Panc1 (cell line): Measurements from ENCODE around the gene MUC22. TPM values are rescaled to one million over a fixed set of nuclear protein-coding genes. Genes with fewer than 3 reads are reported as not detected.

ENCODE experiments used
- ATAC-seq: fragments of 200-7000 bp; cut with Tn5 transposase; 2 replicates; pipeline ENCODE4 v1.9.1; 2020; ENCODE audit warnings: mild to moderate bottlenecking, moderate library complexity
- BruUV-seq: library from RNA; stranded (reverse); fragments of 400-500 nt; replicated peaks from 2 replicates; lab custom pipeline; 2021; lab: Mats Ljungman, UMichigan
- CTCF ChIA-PET: fragments of 300-600 bp; sonication (Branson Sonifier 250); formaldehyde crosslinking; loops from one replicate; lab custom pipeline; 2022; ENCODE audit warnings: antibody characterized with exemption; lab: Charles Lee
- POLR2A ChIA-PET: fragments of 300-600 bp; sonication (Branson Sonifier 250); formaldehyde crosslinking; loops from one replicate; lab custom pipeline; 2022; ENCODE audit warnings: antibody characterized with exemption; lab: Charles Lee
- DNase-seq: peaks from one replicate; pipeline ENCODE4 v3.0.0-alpha.2; 2010; ENCODE audit warnings: low read depth, low spot score
- H3K27ac ChIP-seq: 2 replicates; pipeline ENCODE4 v1.5.1; 2011; ENCODE audit warnings: mild to moderate bottlenecking, low read length, inconsistent platforms
- H3K27me3 ChIP-seq: fragments of 200-500 bp; sonication (Bioruptor generic); 2 replicates; pipeline ENCODE4 v1.6.0; 2014; ENCODE audit warnings: low read length, inconsistent platforms; ENCODE audit not compliant: control insufficient read depth, insufficient read depth
- H3K36me3 ChIP-seq: fragments of 200-500 bp; sonication (Bioruptor generic); 2 replicates; pipeline ENCODE4 v1.5.1; 2014; ENCODE audit warnings: inconsistent platforms, mild to moderate bottlenecking, low read length, moderate library complexity; ENCODE audit not compliant: control insufficient read depth, insufficient read depth
- H3K4me1 ChIP-seq: 2 replicates; pipeline ENCODE4 v1.5.1; 2011; ENCODE audit warnings: inconsistent platforms, mild to moderate bottlenecking, low read length, moderate library complexity; ENCODE audit not compliant: control insufficient read depth, insufficient read depth
- H3K4me3 ChIP-seq, 2 experiments: 2 replicates each; pipeline ENCODE4 v1.5.1; 2011 to 2012; ENCODE audit warnings: low read depth in 2 of 2, low read length in 2 of 2, mild to moderate bottlenecking in 2 of 2, inconsistent platforms in 1 of 2, moderate library complexity in 1 of 2
- H3K9me3 ChIP-seq: fragments of 200-500 bp; sonication (Bioruptor generic); 2 replicates; pipeline ENCODE4 v1.5.1; 2014; ENCODE audit warnings: low read depth, mild to moderate bottlenecking, inconsistent platforms, low read length, moderate library complexity; ENCODE audit not compliant: control insufficient read depth, insufficient read depth
- CTCF ChIP-seq: fragments of 450-650 bp; IDR thresholded peaks from 2 replicates; pipeline ENCODE4 v1.5.1; 2017; ENCODE audit warnings: mild to moderate bottlenecking
- POLR2AphosphoS5 ChIP-seq: IDR thresholded peaks from 2 replicates; pipeline ENCODE4 v1.6.1; 2012; ENCODE audit warnings: mild to moderate bottlenecking, low read depth, low read length, moderate library complexity
- SIN3A ChIP-seq: IDR thresholded peaks from 2 replicates; pipeline ENCODE4 v1.6.1; 2012; ENCODE audit warnings: low read depth, mild to moderate bottlenecking, low read length, moderate library complexity, borderline replicate concordance; ENCODE audit not compliant: insufficient read depth
- TCF7L2 ChIP-seq: IDR thresholded peaks from 2 replicates; pipeline ENCODE4 v1.6.1; 2011; ENCODE audit warnings: mild to moderate bottlenecking, low read depth, low read length, inconsistent platforms
- in situ Hi-C: cut with HindIII; loops from 2 replicates; pipeline ENCODE4 v1.10.0; 2016; ENCODE audit warnings: low sequenced_read_pairs, low pct_unique_long_range_greater_than_20kb
- intact Hi-C: fragments of 100-400 bp; cut with micrococcal nuclease; formaldehyde crosslinking; loops from one replicate; pipeline ENCODE4 v1.10.0; 2022; ENCODE audit not compliant: unreplicated experiment
- total RNA-seq: library from RNA; stranded (reverse); gene quantifications from one replicate; pipeline ENCODE4 v1.2.1, GENCODE V29; 2021; ENCODE audit not compliant: unreplicated experiment
- TF ChIP-seq, protein P1 (sequence below), 2 experiments: IDR thresholded peaks; 2 replicates each; pipeline ENCODE4 v1.6.1; 2011 to 2012; ENCODE audit warnings: low read depth in 2 of 2, control low read depth in 1 of 2, low read length in 1 of 2, mild to moderate bottlenecking in 1 of 2, moderate library complexity in 1 of 2; ENCODE audit not compliant: insufficient read depth in 1 of 2

MUC22 gene
- total RNA-seq, 1 experiment from 2014 or later, result not detected

DNA sequence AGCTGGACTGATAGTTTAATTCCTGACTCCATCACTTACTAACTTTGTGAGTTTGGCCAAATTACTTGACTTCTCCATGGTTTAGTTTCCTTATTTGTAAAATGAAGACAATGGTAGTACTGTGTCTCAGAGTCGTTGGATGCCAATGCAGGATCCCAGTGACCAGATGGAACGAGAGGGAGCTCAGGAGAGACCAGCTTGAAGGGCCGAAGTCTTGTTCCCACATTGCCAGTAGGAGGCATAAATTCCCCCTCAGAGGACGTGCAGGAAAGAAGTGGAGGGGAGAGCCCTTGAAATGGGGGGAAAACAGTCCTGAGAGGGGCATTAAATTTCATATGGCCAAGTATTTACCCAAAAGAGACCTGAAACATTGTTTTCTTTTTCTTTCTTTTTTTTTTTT, 2.1 kb upstream of the MUC22 start:
- H3K27me3 ChIP-seq, result no peaks in the 10 kb centered on the region
- ChIA-PET POLR2A (interaction anchor here (0.7 kb wide), 1 partner anchor 26 kb away, joined by 3 read pairs; no protein-coding TSS in a partner anchor), CTCF (interaction anchor here (0.6 kb wide), 2 partner anchors 117 to 347 kb away, joined by 3 to 6 read pairs; no protein-coding TSS in a partner anchor)
- TF ChIP-seq TCF7L2, result no peak
- TF ChIP-seq, protein P1, sequence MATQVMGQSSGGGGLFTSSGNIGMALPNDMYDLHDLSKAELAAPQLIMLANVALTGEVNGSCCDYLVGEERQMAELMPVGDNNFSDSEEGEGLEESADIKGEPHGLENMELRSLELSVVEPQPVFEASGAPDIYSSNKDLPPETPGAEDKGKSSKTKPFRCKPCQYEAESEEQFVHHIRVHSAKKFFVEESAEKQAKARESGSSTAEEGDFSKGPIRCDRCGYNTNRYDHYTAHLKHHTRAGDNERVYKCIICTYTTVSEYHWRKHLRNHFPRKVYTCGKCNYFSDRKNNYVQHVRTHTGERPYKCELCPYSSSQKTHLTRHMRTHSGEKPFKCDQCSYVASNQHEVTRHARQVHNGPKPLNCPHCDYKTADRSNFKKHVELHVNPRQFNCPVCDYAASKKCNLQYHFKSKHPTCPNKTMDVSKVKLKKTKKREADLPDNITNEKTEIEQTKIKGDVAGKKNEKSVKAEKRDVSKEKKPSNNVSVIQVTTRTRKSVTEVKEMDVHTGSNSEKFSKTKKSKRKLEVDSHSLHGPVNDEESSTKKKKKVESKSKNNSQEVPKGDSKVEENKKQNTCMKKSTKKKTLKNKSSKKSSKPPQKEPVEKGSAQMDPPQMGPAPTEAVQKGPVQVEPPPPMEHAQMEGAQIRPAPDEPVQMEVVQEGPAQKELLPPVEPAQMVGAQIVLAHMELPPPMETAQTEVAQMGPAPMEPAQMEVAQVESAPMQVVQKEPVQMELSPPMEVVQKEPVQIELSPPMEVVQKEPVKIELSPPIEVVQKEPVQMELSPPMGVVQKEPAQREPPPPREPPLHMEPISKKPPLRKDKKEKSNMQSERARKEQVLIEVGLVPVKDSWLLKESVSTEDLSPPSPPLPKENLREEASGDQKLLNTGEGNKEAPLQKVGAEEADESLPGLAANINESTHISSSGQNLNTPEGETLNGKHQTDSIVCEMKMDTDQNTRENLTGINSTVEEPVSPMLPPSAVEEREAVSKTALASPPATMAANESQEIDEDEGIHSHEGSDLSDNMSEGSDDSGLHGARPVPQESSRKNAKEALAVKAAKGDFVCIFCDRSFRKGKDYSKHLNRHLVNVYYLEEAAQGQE (IDR thresholded peaks at IDR 0.05; ENCODE audit: insufficient read depth in 1 of 2, low read depth in 2 of 2, low read length in 1 of 2), result no peak
- no peak for TF ChIP-seq POLR2AphosphoS5
- peak; percentile 11; the same call in 1 of the 2 replicates for TF ChIP-seq CTCF
- TF ChIP-seq SIN3A, result no peak
- no peaks in the 10 kb centered on the region; the same call in 1 of the 2 replicates for H3K4me1 ChIP-seq
- intact Hi-C loops (no loop called here), in situ Hi-C loops (no loop called here)
- H3K27ac ChIP-seq, result no peak overlapping the region
- BruUV-seq, result no TSS peak
- H3K36me3 ChIP-seq, result no peaks in the 10 kb centered on the region
- no peaks in the 10 kb centered on the region for H3K9me3 ChIP-seq
- no peak overlapping the region for H3K4me3 ChIP-seq
- no peak for DNase-seq
- 0 out of 2 replicates have a peak, but pooled peaks have one; percentile 36 for ATAC-seq

- POLR2A ChIA-PET, result no interaction called here
- 0 out of 2 replicates have a peak, but pooled peaks cover under 1% of the 10 kb centered on the region for H3K9me3 ChIP-seq
Measured at GRCh38 chr6:31009731-31010130, 543 bp upstream of the MUC22 start.

More at GRCh38 chr6:31009731-31010130, 543 bp upstream of the MUC22 start:
- in situ Hi-C loops (no loop called here), intact Hi-C loops (no loop called here)
- Histone ChIP-seq H3K4me3 (no peak overlapping the region), H3K36me3 (no peaks in the 10 kb centered on the region), H3K27ac (no peak overlapping the region), H3K27me3 (no peaks in the 10 kb centered on the region), H3K4me1 (no peaks in the 10 kb centered on the region; the same call in 1 of the 2 replicates)
- DNase-seq (no peak), ATAC-seq (no peak)
- CTCF ChIA-PET, result no interaction called here
- BruUV-seq, result no TSS peak
- TF ChIP-seq SIN3A, result no peak
- TF ChIP-seq, protein P1 (IDR thresholded peaks at IDR 0.05; ENCODE audit: insufficient read depth in 1 of 2, low read depth in 2 of 2, low read length in 1 of 2), result no peak
- TF ChIP-seq POLR2AphosphoS5, result no peak
- no peak for TF ChIP-seq CTCF
- no peak for TF ChIP-seq TCF7L2
